ENCODE data around the gene TP53I3. TPM values are rescaled to one million over a fixed set of nuclear protein-coding genes. Genes with fewer than 3 reads are reported as not detected.
"Not testable (repeated sequence)": the region's sequence is repeated elsewhere in the genome, so short reads cannot be mapped to it uniquely, and the experiment has no call there.

Gene TP53I3
- total RNA-seq, 4 donors from 2014 or later = 83.2 to 257 (median 128) TPM

GRCh38 chr2:24046930-24047702, 37.5 kb downstream of the TP53I3 start, which contains the start of gene WDCP:
WDCP (minus strand) TSS chr2:24047391; CDS start chr2:24039494, 7,897 bp downstream.
- Histone ChIP-seq H3K4me1 (peaks cover 9 to 31% (median 23%) of the 10 kb centered on the region in 4 donors), H3K27ac (peak within 1 kb of the TSS; percentile 61 to 83 (median 72)), H3K4me3 (peak within 1 kb of the TSS; percentile 58 to 77 (median 68)), H3K9me3 (no peaks in the 10 kb centered on the region), H3K36me3 (no peaks in the 10 kb centered on the region), H3K27me3 (peaks cover 13% of the 10 kb centered on the region)
- intact Hi-C loops (cut with DNase I; ENCODE audit: low total_unique reads) = no loop called here
- in situ Hi-C loops (cut with MboI; ENCODE audit: low pct_ligation_motif_present in 1 of 4, low pct_unique_long_range_greater_than_20kb in 1 of 4, low sequenced_read_pairs in 3 of 4) = no loop called here
- DNase-seq = peak; percentile 95
- 1% methylated on average over 15 to 38 of the region's 38 CpGs for WGBS, 2 donors (ENCODE audit: low coverage in 1 of 2)
- TF ChIP-seq CTCF (IDR thresholded peaks at IDR 0.05) (no peak), POLR2AphosphoS5 (IDR thresholded peaks at IDR 0.05) (peak; percentile 78 to 86 (median 82)), EP300 (IDR thresholded peaks at IDR 0.05; ENCODE audit: low read depth) (no peak), POLR2A (IDR thresholded peaks at IDR 0.05) (peak; percentile 80)

DNA sequence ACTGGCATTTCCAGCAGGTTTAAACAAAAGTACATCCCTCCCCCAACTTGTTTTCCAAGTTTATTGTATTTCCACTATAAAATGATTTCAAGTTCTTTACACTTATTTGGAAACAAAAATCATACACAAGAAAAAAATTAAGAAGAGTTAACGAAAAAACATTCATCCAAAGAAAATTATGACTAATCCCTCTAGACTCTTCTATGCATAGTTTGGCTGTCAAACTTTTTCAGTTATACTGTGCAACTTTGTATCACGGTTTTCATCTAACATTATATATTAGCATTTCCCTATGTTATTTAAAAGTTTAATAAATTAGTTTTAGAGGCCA, 38.1 kb downstream of the TP53I3 start:
- in situ Hi-C loops (cut with MboI; ENCODE audit: low pct_ligation_motif_present in 1 of 4, low pct_unique_long_range_greater_than_20kb in 1 of 4, low sequenced_read_pairs in 3 of 4) = no loop called here
- no peak for DNase-seq
- TF ChIP-seq EP300 (IDR thresholded peaks at IDR 0.05; ENCODE audit: low read depth) (no peak), CTCF (IDR thresholded peaks at IDR 0.05) (no peak), POLR2AphosphoS5 (IDR thresholded peaks at IDR 0.05) (no peak), POLR2A (IDR thresholded peaks at IDR 0.05) (no peak)
- no peaks in the 10 kb centered on the region for H3K9me3 ChIP-seq
- peaks cover 13% of the 10 kb centered on the region for H3K27me3 ChIP-seq
- 0% methylated on average over 2 of the region's 2 CpGs for WGBS, 2 donors (ENCODE audit: low coverage in 1 of 2)
- H3K27ac ChIP-seq = peak overlapping the region in 2 of 4 donors; percentile 63 to 82
- peaks cover 9 to 31% (median 23%) of the 10 kb centered on the region in 4 donors for H3K4me1 ChIP-seq
- H3K36me3 ChIP-seq = no peaks in the 10 kb centered on the region
- peak overlapping the region; percentile 58 to 77 (median 68) for H3K4me3 ChIP-seq
- intact Hi-C loops (cut with DNase I; ENCODE audit: low total_unique reads) = no loop called here

- H3K9me3 ChIP-seq = no peaks in the 10 kb centered on the region
- in situ Hi-C loops (cut with MboI; ENCODE audit: low pct_ligation_motif_present in 1 of 4, low pct_unique_long_range_greater_than_20kb in 1 of 4, low sequenced_read_pairs in 3 of 4) = no loop called here
- H3K4me3 ChIP-seq = peak overlapping the region in 1 of 4 donors; percentile 65
- H3K36me3 ChIP-seq = no peaks in the 10 kb centered on the region
- intact Hi-C loops (cut with DNase I; ENCODE audit: low total_unique reads) = no loop called here
- DNase-seq = no peak
- TF ChIP-seq POLR2AphosphoS5 (IDR thresholded peaks at IDR 0.05) (no peak), CTCF (IDR thresholded peaks at IDR 0.05) (no peak), EP300 (IDR thresholded peaks at IDR 0.05; ENCODE audit: low read depth) (no peak), POLR2A (IDR thresholded peaks at IDR 0.05) (no peak)
- no peak overlapping the region for H3K27ac ChIP-seq
- WGBS, 2 donors (ENCODE audit: low coverage in 1 of 2) = 69 to 84% methylated on average over 4 to 11 of the region's 11 CpGs
- peaks cover 9 to 31% (median 23%) of the 10 kb centered on the region in 4 donors for H3K4me1 ChIP-seq
- peaks cover 13% of the 10 kb centered on the region for H3K27me3 ChIP-seq
Measured at GRCh38 chr2:24045511-24046508, 38.8 kb downstream of the TP53I3 start.

DNA sequence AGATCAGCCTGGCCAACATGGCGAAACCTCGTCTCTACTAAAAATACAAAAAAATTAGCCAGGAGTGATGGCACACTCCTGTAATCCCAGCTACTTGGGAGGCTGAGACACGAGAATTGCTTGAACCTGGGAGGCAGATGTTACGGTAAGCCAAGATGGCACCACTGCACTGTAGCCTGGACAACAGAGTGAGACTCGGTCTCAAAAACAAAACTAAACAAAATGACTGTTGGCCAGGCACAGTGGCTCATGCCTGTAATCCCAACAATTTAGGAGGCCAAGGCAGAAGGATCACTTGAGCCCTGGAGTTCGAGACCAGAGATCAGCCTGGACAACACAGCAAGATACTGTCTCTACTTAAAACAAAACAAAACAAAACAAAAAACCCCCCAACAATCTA, 41.5 kb downstream of the TP53I3 start:
- H3K4me1 ChIP-seq = peaks cover 4 to 16% (median 11%) of the 10 kb centered on the region in 4 donors
- in situ Hi-C loops (cut with MboI; ENCODE audit: low pct_ligation_motif_present in 1 of 4, low pct_unique_long_range_greater_than_20kb in 1 of 4, low sequenced_read_pairs in 3 of 4); intact Hi-C loops (cut with DNase I; ENCODE audit: low total_unique reads); H3K4me3 ChIP-seq; H3K27me3 ChIP-seq; H3K9me3 ChIP-seq; H3K27ac ChIP-seq; DNase-seq; H3K36me3 ChIP-seq: not testable (repeated sequence)
- 84 to 97% methylated on average over 3 to 6 of the region's 6 CpGs for WGBS, 2 donors (ENCODE audit: low coverage in 1 of 2)
